ENCODE results near the gene FBXW9. TPM values are rescaled to one million over a fixed set of nuclear protein-coding genes. Genes with fewer than 3 reads are reported as not detected.

The FBXW9 gene
- total and polyA plus RNA-seq, 2 experiments from 2014 or later: 9.1 to 10.9 TPM

- H3K9me3 ChIP-seq (ENCODE audit: low read depth): no peaks in the 10 kb centered on the region
- H3K4me3 ChIP-seq: peak overlapping the region; percentile 75
- no peak for DNase-seq (ENCODE audit: low spot score)
- no peaks in the 10 kb centered on the region for H3K9me2 ChIP-seq (replicated peaks; ENCODE audit: insufficient read depth)
- H3K27me3 ChIP-seq: no peaks in the 10 kb centered on the region
- no peaks in the 10 kb centered on the region for H3K36me3 ChIP-seq (replicated peaks; ENCODE audit: insufficient read depth, low read depth)
- peaks cover 48% of the 10 kb centered on the region for H3K79me2 ChIP-seq
- WGBS (ENCODE audit: low lambda C conversion rate, missing lambda C conversion rate): 61% methylated on average over 25 of the region's 26 CpGs
- peak overlapping the region; percentile 99 for H3K27ac ChIP-seq
- H3K4me2 ChIP-seq: peak overlapping the region; percentile 98
- no peak overlapping the region for H2AFZ ChIP-seq
- TF ChIP-seq EZH2phosphoT487 (IDR thresholded peaks at IDR 0.05; ENCODE audit: low read depth, severe bottlenecking, unreplicated experiment): no peak
- peaks cover 14% of the 10 kb centered on the region for H3K4me1 ChIP-seq (ENCODE audit: insufficient read depth)
- no peaks in the 10 kb centered on the region for H4K20me1 ChIP-seq (ENCODE audit: insufficient read depth, poor library complexity, severe bottlenecking)
These were observed 26.1 kb downstream of the FBXW9 start for GRCh38 chr19:12670159-12670928.

GRCh38 chr19:12669270-12670158 lies 26.9 kb downstream of the FBXW9 start:
- Histone ChIP-seq H3K4me2 (peak overlapping the region; percentile 98), H3K36me3 (replicated peaks; ENCODE audit: insufficient read depth, low read depth) (no peaks in the 10 kb centered on the region), H3K4me1 (ENCODE audit: insufficient read depth) (peaks cover 14% of the 10 kb centered on the region), H3K4me3 (peak overlapping the region; percentile 75), H3K9me3 (ENCODE audit: low read depth) (no peaks in the 10 kb centered on the region), H4K20me1 (ENCODE audit: insufficient read depth, poor library complexity, severe bottlenecking) (no peaks in the 10 kb centered on the region), H3K27me3 (no peaks in the 10 kb centered on the region), H3K79me2 (peaks cover 48% of the 10 kb centered on the region), H3K27ac (peak overlapping the region; percentile 99), H3K9me2 (replicated peaks; ENCODE audit: insufficient read depth) (no peaks in the 10 kb centered on the region), H2AFZ (peak overlapping the region; percentile 99)
- DNase-seq (ENCODE audit: low spot score): peak; percentile 87
- WGBS (ENCODE audit: low lambda C conversion rate, missing lambda C conversion rate): 3% methylated on average over 64 of the region's 64 CpGs
- TF ChIP-seq EZH2 (IDR thresholded peaks at IDR 0.05; ENCODE audit: borderline replicate concordance) (no peak), CTCF (IDR thresholded peaks at IDR 0.05; ENCODE audit: poor library complexity) (no peak), EZH2phosphoT487 (IDR thresholded peaks at IDR 0.05; ENCODE audit: low read depth, severe bottlenecking, unreplicated experiment) (no peak)

GRCh38 chr19:12668932-12669269 lies 27.5 kb downstream of the FBXW9 start:
- H3K9me3 ChIP-seq (ENCODE audit: low read depth): no peaks in the 10 kb centered on the region
- H3K9me2 ChIP-seq (replicated peaks; ENCODE audit: insufficient read depth): no peaks in the 10 kb centered on the region
- WGBS (ENCODE audit: low lambda C conversion rate, missing lambda C conversion rate): 3% methylated on average over 24 of the region's 24 CpGs
- H4K20me1 ChIP-seq (ENCODE audit: insufficient read depth, poor library complexity, severe bottlenecking): no peaks in the 10 kb centered on the region
- H3K27ac ChIP-seq: peak overlapping the region; percentile 99
- H3K79me2 ChIP-seq: peaks cover 48% of the 10 kb centered on the region
- TF ChIP-seq EZH2phosphoT487 (IDR thresholded peaks at IDR 0.05; ENCODE audit: low read depth, severe bottlenecking, unreplicated experiment): no peak
- no peak for TF ChIP-seq EZH2 (IDR thresholded peaks at IDR 0.05; ENCODE audit: borderline replicate concordance)
- no peak for TF ChIP-seq CTCF (IDR thresholded peaks at IDR 0.05; ENCODE audit: poor library complexity)
- no peaks in the 10 kb centered on the region for H3K27me3 ChIP-seq
- H3K4me3 ChIP-seq: peak overlapping the region; percentile 75
- peak overlapping the region; percentile 99 for H2AFZ ChIP-seq
- peaks cover 14% of the 10 kb centered on the region for H3K4me1 ChIP-seq (ENCODE audit: insufficient read depth)
- DNase-seq (ENCODE audit: low spot score): peak; percentile 78
- H3K36me3 ChIP-seq (replicated peaks; ENCODE audit: insufficient read depth, low read depth): no peaks in the 10 kb centered on the region
- H3K4me2 ChIP-seq: peak overlapping the region; percentile 98

- Histone ChIP-seq H3K9me2 (replicated peaks; ENCODE audit: insufficient read depth) (no peaks in the 10 kb centered on the region), H3K4me2 (peak overlapping the region; percentile 98), H3K27me3 (no peaks in the 10 kb centered on the region), H2AFZ (no peak overlapping the region), H3K27ac (peak overlapping the region; percentile 99), H3K4me1 (ENCODE audit: insufficient read depth) (peaks cover 14% of the 10 kb centered on the region), H3K9me3 (ENCODE audit: low read depth) (no peaks in the 10 kb centered on the region), H4K20me1 (ENCODE audit: insufficient read depth, poor library complexity, severe bottlenecking) (no peaks in the 10 kb centered on the region), H3K36me3 (replicated peaks; ENCODE audit: insufficient read depth, low read depth) (no peaks in the 10 kb centered on the region), H3K4me3 (peak overlapping the region; percentile 75), H3K79me2 (peaks cover 48% of the 10 kb centered on the region)
- TF ChIP-seq EZH2phosphoT487 (IDR thresholded peaks at IDR 0.05; ENCODE audit: low read depth, severe bottlenecking, unreplicated experiment): no peak
- TF ChIP-seq CTCF (IDR thresholded peaks at IDR 0.05; ENCODE audit: poor library complexity): no peak
- no peak for TF ChIP-seq EZH2 (IDR thresholded peaks at IDR 0.05; ENCODE audit: borderline replicate concordance)
- no peak for DNase-seq (ENCODE audit: low spot score)
- 87% methylated on average over 8 of the region's 8 CpGs for WGBS (ENCODE audit: low lambda C conversion rate, missing lambda C conversion rate)
These were observed 28.1 kb downstream of the FBXW9 start for GRCh38 chr19:12668346-12668745.

Measured in hepatocyte (in vitro differentiated cells).